GM21717 (cell line): ENCODE measurements around the gene TREX2.

Source experiments
- ATAC-seq: cut with Tn5 transposase; IDR thresholded peaks from one replicate; pipeline ENCODE4 v1.9.1; 2021; ENCODE audit warnings: mild to moderate bottlenecking, moderate library complexity; ENCODE audit not compliant: unreplicated experiment

Gene TREX2

GRCh38 chrX:153476666-153477363, 31.0 kb upstream of the TREX2 start:
- ATAC-seq: no peak

GRCh38 chrX:153475751-153476281, 30.0 kb upstream of the TREX2 start:
- no peak for ATAC-seq

GRCh38 chrX:153475271-153475670, 29.4 kb upstream of the TREX2 start:
- no peak for ATAC-seq

DNA sequence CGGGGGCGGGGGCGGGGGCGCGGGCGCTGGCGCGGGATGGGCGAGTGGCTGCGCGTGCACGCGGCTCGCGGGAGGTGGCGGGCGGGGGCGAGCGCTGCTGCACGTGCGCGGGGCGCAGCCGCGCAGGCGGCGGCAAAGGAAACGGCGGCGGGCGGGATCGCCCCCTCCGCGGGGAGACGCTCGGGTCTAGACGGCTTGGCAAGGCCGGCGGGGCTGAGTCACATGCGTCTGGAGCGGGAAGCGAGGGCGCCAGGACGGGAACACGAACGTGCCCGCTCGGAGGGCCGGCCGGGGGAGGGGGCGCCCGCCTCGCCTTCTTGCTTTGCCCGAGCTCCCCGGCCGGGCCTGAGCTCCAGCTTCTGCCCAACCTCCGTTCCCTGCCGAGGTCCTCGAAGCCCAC, 28.9 kb upstream of the TREX2 start:
- ATAC-seq: no peak

DNA sequence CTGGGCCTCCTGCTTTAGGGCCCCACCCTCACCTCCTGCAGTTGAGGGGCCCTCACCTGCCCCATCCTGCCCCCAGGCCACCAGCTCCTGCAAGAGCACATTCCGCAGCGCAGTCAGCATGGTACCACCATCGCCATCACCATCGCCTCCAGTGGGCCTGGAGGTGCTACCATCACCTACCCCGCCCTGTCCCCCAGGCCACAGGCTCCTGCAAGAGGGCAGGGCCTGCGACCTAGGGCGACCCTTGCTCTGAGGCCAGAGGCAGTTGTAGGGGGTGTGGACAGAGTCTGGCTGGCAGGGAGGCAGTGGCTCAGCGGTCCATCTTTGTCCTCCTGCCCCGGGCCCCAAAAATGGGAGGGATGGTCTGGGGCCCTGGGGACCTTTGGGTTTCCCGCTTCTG, 28.4 kb upstream of the TREX2 start:
- no peak for ATAC-seq

DNA sequence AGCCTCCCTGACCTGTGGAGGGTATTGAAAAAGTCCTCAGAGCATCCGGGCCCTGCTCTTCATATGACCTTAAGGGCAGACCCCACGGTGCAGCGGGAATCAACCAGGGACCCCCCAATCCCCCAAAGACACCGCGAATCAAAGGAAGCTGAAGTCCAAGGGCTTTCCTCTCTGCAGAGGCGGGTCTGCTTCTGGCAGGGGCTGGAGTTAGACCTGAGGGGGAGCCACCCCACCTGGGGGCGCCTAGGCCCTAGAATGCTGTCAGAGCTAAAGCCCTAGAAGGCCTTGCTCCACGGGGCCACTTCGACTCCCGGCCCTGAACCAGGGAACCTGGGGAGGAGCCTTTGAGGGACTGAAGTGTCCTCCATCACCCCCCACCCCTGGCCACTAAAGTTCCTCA, 27.3 kb upstream of the TREX2 start:
- no peak for ATAC-seq

- ATAC-seq: no peak
Measured at GRCh38 chrX:153471663-153472280, 25.9 kb upstream of the TREX2 start.

DNA sequence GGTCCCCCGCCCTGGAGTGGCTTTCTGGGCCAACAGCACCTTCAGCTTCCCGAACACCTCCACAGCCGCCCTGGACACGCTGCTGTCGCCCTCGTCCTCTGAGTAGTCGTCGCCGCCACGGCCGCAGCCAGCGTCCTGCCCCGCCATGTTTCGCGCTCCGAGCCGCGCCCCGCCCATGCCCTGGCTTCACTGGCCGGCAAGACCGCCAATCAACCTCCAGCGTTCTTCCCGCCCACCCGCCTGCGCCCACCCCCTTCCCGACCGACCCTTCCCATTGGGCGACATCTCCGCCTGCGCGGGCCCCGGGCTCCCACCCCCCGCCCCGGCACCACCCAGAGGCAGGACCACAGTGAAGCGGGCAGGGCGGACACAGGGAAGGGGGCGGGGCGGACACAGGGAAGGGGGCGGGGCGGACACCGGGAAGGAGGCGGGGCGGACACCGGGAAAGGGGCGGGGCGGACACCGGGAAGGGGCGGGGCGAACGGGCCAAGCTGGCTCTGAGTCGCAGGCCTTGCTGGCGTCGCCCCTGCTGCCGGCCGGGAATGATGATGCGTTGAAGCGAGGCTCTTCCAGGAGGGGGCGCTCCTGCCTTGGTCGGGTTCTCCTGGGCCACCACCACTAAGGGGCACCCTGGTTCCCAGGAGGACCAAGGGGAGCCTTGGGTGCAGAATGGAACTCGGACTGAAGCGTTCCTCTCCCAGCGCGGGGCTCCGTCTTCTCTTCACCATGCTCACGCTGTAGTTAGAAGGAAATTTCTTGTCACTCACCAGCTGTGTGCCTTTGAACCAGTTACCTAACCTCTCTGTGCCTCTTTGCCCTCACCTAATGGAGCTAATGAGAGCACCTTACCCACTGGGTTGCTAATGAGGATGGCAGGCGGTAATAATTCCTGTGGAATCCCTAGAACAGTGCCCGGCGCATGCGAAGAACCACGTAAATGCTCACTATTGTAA, 24.8 kb upstream of the TREX2 start, which contains the start of gene HAUS7:
TSS of gene HAUS7 (minus strand) at position 166 of the 953 bp plus-strand sequence. CDS start at position 147, 19 bp downstream.
- ATAC-seq: peak; percentile 79

- ATAC-seq: peak; percentile 30
Measured at GRCh38 chrX:153469811-153470410, 24.1 kb upstream of the TREX2 start.

DNA sequence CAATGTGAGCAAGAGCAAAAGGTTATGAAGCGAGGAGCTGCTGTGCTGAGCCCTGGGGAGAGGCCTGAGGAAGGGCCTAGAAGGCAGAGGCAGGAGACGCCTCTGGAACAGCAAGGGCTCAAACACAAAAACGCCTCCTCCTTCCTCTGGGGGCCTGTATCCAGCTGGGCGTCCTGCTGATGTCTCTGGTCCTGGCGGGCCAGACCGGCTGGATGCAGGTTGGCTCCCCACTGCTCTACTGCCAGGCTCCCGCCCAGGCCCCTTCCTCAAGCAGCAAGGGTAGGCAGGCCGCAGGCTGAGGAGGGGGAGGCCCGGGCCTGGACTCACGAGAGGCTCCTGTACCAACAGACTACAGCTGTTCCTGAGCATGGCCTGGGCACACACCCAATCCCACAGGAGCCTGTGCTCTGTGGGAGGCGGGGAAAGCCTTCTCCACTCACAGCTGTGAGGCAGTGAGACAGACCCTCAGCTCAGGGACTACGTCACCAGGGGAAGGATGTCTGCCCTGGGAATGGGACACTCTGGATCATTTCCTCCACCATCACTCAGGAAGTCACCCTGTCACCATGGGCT, 22.2 kb upstream of the TREX2 start:
- no peak for ATAC-seq

DNA sequence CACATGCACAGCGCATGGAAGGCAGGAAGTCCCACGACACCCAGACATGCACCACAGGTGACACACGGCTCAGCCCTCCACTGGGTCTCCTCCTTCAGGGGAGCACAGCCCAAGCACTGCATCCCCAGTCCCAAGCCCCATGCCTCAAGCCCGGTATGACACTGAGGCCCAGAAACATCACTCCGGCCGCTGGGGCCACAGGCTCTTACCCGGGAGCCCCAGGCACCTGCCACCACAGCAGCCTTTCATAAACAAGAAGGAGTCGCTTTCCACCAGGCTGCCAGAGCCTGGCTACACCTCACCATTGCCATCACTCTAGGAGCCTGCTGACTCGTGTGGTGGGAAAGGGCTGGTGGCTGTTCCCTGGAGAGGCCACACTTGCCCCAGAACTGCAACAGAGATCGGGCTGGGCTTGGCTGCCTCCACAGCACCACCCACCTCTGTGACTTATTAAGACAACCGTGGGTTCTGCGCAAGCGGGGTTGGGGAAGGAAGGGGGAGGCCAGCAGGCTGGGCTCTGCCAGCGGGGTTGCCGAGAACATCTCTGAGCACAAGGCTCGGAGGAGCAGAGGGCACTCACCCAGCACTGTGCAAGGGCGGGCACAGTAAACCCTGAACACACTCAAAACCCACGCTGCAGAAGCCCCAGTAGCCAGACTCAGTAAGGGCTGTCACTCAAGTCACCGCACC, 20.0 kb upstream of the TREX2 start:
- ATAC-seq: no peak

- no peak for ATAC-seq
Measured at GRCh38 chrX:153464116-153464515, 18.3 kb upstream of the TREX2 start.

DNA sequence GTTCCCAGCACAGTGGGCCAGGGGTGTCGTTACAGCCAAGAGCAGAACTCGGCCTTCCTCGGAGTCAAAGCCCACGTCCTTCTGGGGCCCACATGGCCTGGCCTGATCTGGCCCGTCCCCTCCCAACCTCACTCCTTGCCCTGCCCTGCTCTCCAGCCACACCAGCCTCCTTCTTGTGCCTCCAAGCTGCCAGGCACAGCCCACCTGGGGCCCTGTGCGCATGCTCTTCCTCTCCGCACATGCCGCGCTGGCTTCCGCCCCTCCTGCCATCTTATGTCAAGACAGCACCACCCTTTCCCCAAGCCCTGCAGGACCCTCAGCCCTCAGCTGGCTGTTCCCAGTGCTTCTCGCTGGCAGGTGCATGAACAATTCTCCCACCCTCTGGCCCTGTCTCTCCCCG, 17.7 kb upstream of the TREX2 start:
- no peak for ATAC-seq

DNA sequence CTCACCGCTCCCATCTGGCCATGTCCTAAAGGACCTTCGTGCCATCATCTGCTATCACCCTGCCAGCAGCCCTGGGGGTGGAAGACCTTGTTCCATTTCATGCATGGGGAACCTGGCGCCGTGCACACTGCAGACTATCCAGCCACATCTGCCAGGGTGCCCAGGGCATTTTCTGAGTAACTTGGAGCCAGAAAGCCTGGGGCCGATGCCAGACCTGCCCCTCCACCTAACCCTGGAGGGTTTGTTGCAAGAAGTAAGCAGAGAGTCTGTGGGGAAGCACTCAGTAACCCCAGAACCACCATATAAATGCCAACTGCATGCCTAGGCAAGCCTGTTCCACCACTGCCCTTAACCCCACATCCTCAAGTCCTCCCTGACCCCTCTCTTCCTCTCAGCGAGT, 17.2 kb upstream of the TREX2 start:
- ATAC-seq: no peak

- ATAC-seq: no peak
Measured at GRCh38 chrX:153462291-153462690, 16.4 kb upstream of the TREX2 start.

GRCh38 chrX:153460826-153461225, 15.0 kb upstream of the TREX2 start:
- ATAC-seq: no peak

GRCh38 chrX:153459986-153460385, 14.1 kb upstream of the TREX2 start:
- ATAC-seq: no peak

DNA sequence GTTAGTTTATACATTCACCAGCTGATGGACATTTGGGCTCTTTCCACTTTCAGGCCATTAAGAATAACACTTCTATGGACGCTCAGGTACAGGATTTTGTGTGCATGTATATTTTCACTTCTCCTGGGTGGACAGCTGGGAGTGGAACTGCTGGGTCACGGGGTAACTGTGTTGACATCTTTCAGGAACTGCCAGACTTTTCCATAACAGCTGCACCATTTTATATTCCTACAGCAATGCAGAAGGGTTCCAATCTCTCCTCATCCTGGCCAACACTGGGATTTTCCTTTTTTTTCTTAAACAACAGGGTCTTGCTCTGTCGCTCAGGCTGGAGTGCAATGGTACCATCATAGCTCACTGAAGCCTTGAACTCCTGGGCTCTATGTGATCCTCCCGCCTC, 12.6 kb upstream of the TREX2 start:
- no peak for ATAC-seq

- no peak for ATAC-seq
Measured at GRCh38 chrX:153457827-153458466, 12.1 kb upstream of the TREX2 start.
